Activated naive CD8-positive, alpha-beta T cell treated with anti-CD3 and anti-CD28 coated beads for 36 hours (primary cell): ENCODE results near the gene GRK5. TPM values are rescaled to one million over a fixed set of nuclear protein-coding genes. Genes with fewer than 3 reads are reported as not detected.
"Not testable (repeated sequence)": the region's sequence is repeated elsewhere in the genome, so short reads cannot be mapped to it uniquely, and the experiment has no call there.

Experiments used
- DNase-seq: peaks from one replicate; pipeline ENCODE4 v3.0.0; 2021
- H3K27ac Mint-ChIP-seq: one replicate; pipeline ENCODE4 v1.8.0; 2022; ENCODE audit warnings: mild to moderate bottlenecking, moderate library complexity, mixed read lengths
- H3K27me3 Mint-ChIP-seq: one replicate; pipeline ENCODE4 v1.8.0; 2022; ENCODE audit warnings: mild to moderate bottlenecking, mixed read lengths
- H3K36me3 Mint-ChIP-seq: one replicate; pipeline ENCODE4 v1.8.0; 2021; ENCODE audit warnings: mild to moderate bottlenecking, mixed read lengths
- H3K4me1 Mint-ChIP-seq: one replicate; pipeline ENCODE4 v1.8.0; 2021; ENCODE audit warnings: mixed read lengths
- H3K4me3 Mint-ChIP-seq: one replicate; pipeline ENCODE4 v1.8.0; 2022; ENCODE audit warnings: mild to moderate bottlenecking, moderate library complexity, mixed read lengths
- H3K9me3 Mint-ChIP-seq: one replicate; pipeline ENCODE4 v1.8.0; 2022; ENCODE audit warnings: mixed read lengths
- total RNA-seq, 2 experiments: library from RNA; stranded (reverse); gene quantifications; one replicate each; pipeline ENCODE4 v1.2.3, GENCODE V29; 2021

GRK5 gene
- total RNA-seq, 2 experiments from 2014 or later = 12.8 TPM

GRCh38 chr10:119424258-119424975, 217.0 kb downstream of the GRK5 start:
- Mint-ChIP-seq H3K27ac (no peak overlapping the region), H3K9me3 (no peaks in the 10 kb centered on the region), H3K4me3 (no peak overlapping the region), H3K36me3 (peaks cover 2% of the 10 kb centered on the region), H3K27me3 (no peaks in the 10 kb centered on the region), H3K4me1 (peaks cover 9% of the 10 kb centered on the region)
- DNase-seq = no peak

- no peak for DNase-seq
- H3K9me3 Mint-ChIP-seq = no peaks in the 10 kb centered on the region
- peaks cover 11% of the 10 kb centered on the region for H3K4me1 Mint-ChIP-seq
- H3K27me3 Mint-ChIP-seq = no peaks in the 10 kb centered on the region
- no peak overlapping the region for H3K27ac Mint-ChIP-seq
- H3K4me3 Mint-ChIP-seq = no peak overlapping the region
- H3K36me3 Mint-ChIP-seq = peaks cover 2% of the 10 kb centered on the region
These were observed 217.9 kb downstream of the GRK5 start for GRCh38 chr10:119425102-119425880.

- DNase-seq = no peak
- no peaks in the 10 kb centered on the region for H3K27me3 Mint-ChIP-seq
- H3K9me3 Mint-ChIP-seq = no peaks in the 10 kb centered on the region
- H3K27ac Mint-ChIP-seq = no peak overlapping the region
- peaks cover 2% of the 10 kb centered on the region for H3K36me3 Mint-ChIP-seq
- H3K4me3 Mint-ChIP-seq = no peak overlapping the region
- H3K4me1 Mint-ChIP-seq = peaks cover 11% of the 10 kb centered on the region
These were observed 218.5 kb downstream of the GRK5 start for GRCh38 chr10:119425881-119426170.

GRCh38 chr10:119426699-119427098, 219.3 kb downstream of the GRK5 start:
- Mint-ChIP-seq H3K27ac (no peak overlapping the region), H3K4me3 (no peak overlapping the region), H3K4me1 (peaks cover 11% of the 10 kb centered on the region), H3K36me3 (peaks cover 2% of the 10 kb centered on the region), H3K9me3 (no peaks in the 10 kb centered on the region), H3K27me3 (no peaks in the 10 kb centered on the region)
- DNase-seq = no peak

GRCh38 chr10:119427263-119427864, 220.0 kb downstream of the GRK5 start:
- no peaks in the 10 kb centered on the region for H3K9me3 Mint-ChIP-seq
- H3K4me3 Mint-ChIP-seq = no peak overlapping the region
- H3K4me1 Mint-ChIP-seq = peaks cover 11% of the 10 kb centered on the region
- H3K27me3 Mint-ChIP-seq = no peaks in the 10 kb centered on the region
- no peak overlapping the region for H3K27ac Mint-ChIP-seq
- no peak for DNase-seq
- peaks cover 2% of the 10 kb centered on the region for H3K36me3 Mint-ChIP-seq

GRCh38 chr10:119428789-119429188, 221.4 kb downstream of the GRK5 start:
- H3K4me3 Mint-ChIP-seq = no peak overlapping the region
- peaks cover 4% of the 10 kb centered on the region for H3K36me3 Mint-ChIP-seq
- no peak for DNase-seq
- H3K9me3 Mint-ChIP-seq = peaks cover 3% of the 10 kb centered on the region
- no peaks in the 10 kb centered on the region for H3K27me3 Mint-ChIP-seq
- H3K4me1 Mint-ChIP-seq = peaks cover 11% of the 10 kb centered on the region
- no peak overlapping the region for H3K27ac Mint-ChIP-seq

GRCh38 chr10:119429771-119430170, 222.4 kb downstream of the GRK5 start:
- H3K27ac Mint-ChIP-seq = no peak overlapping the region
- H3K36me3 Mint-ChIP-seq = peaks cover 14% of the 10 kb centered on the region
- no peaks in the 10 kb centered on the region for H3K27me3 Mint-ChIP-seq
- peaks cover 9% of the 10 kb centered on the region for H3K9me3 Mint-ChIP-seq
- peaks cover 11% of the 10 kb centered on the region for H3K4me1 Mint-ChIP-seq
- no peak for DNase-seq
- H3K4me3 Mint-ChIP-seq = no peak overlapping the region

- H3K36me3 Mint-ChIP-seq = peaks cover 24% of the 10 kb centered on the region
- peaks cover 16% of the 10 kb centered on the region for H3K9me3 Mint-ChIP-seq
- DNase-seq = no peak
- no peak overlapping the region for H3K27ac Mint-ChIP-seq
- no peaks in the 10 kb centered on the region for H3K27me3 Mint-ChIP-seq
- H3K4me1 Mint-ChIP-seq = peaks cover 11% of the 10 kb centered on the region
- H3K4me3 Mint-ChIP-seq = no peak overlapping the region
These were observed 223.8 kb downstream of the GRK5 start for GRCh38 chr10:119431034-119431772.

- Mint-ChIP-seq H3K36me3 (peaks cover 24% of the 10 kb centered on the region), H3K27me3 (no peaks in the 10 kb centered on the region), H3K27ac (no peak overlapping the region), H3K9me3 (peaks cover 16% of the 10 kb centered on the region), H3K4me1 (peaks cover 11% of the 10 kb centered on the region), H3K4me3 (no peak overlapping the region)
- DNase-seq = no peak
These were observed 224.4 kb downstream of the GRK5 start for GRCh38 chr10:119431773-119432135.

GRCh38 chr10:119434942-119435341, 227.6 kb downstream of the GRK5 start:
- peaks cover 24% of the 10 kb centered on the region for H3K36me3 Mint-ChIP-seq
- H3K27ac Mint-ChIP-seq, H3K27me3 Mint-ChIP-seq, H3K4me1 Mint-ChIP-seq, H3K4me3 Mint-ChIP-seq, DNase-seq: not testable (repeated sequence)
- peaks cover 16% of the 10 kb centered on the region for H3K9me3 Mint-ChIP-seq

- Mint-ChIP-seq H3K36me3 (peaks cover 23% of the 10 kb centered on the region), H3K4me3 (no peak overlapping the region), H3K4me1 (peaks cover 2% of the 10 kb centered on the region), H3K9me3 (peaks cover 14% of the 10 kb centered on the region), H3K27ac (no peak overlapping the region), H3K27me3 (no peaks in the 10 kb centered on the region)
- DNase-seq = no peak
These were observed 231.3 kb downstream of the GRK5 start for GRCh38 chr10:119438717-119439116.

- Mint-ChIP-seq H3K27me3 (no peaks in the 10 kb centered on the region), H3K4me1 (peaks cover 2% of the 10 kb centered on the region), H3K27ac (no peak overlapping the region), H3K36me3 (peaks cover 11% of the 10 kb centered on the region), H3K9me3 (peaks cover 7% of the 10 kb centered on the region), H3K4me3 (no peak overlapping the region)
- no peak for DNase-seq
These were observed 232.6 kb downstream of the GRK5 start for GRCh38 chr10:119439922-119440321.

GRCh38 chr10:119441151-119441821, 233.9 kb downstream of the GRK5 start:
- H3K4me1 Mint-ChIP-seq = peaks cover 9% of the 10 kb centered on the region
- peaks cover 2% of the 10 kb centered on the region for H3K36me3 Mint-ChIP-seq
- H3K27ac Mint-ChIP-seq = no peak overlapping the region
- DNase-seq = no peak
- no peak overlapping the region for H3K4me3 Mint-ChIP-seq
- no peaks in the 10 kb centered on the region for H3K27me3 Mint-ChIP-seq
- H3K9me3 Mint-ChIP-seq = no peaks in the 10 kb centered on the region

- peaks cover 2% of the 10 kb centered on the region for H3K36me3 Mint-ChIP-seq
- peaks cover 9% of the 10 kb centered on the region for H3K4me1 Mint-ChIP-seq
- DNase-seq = no peak
- no peaks in the 10 kb centered on the region for H3K9me3 Mint-ChIP-seq
- no peaks in the 10 kb centered on the region for H3K27me3 Mint-ChIP-seq
- no peak overlapping the region for H3K4me3 Mint-ChIP-seq
- H3K27ac Mint-ChIP-seq = no peak overlapping the region
These were observed 234.8 kb downstream of the GRK5 start for GRCh38 chr10:119441921-119442757.
